Measurements from ENCODE around the gene PXYLP1. TPM values are rescaled to one million over a fixed set of nuclear protein-coding genes. Genes with fewer than 3 reads are reported as not detected.

The PXYLP1 gene
- total RNA-seq, 1 donor from 2014 or later, result 26.1 TPM

DNA sequence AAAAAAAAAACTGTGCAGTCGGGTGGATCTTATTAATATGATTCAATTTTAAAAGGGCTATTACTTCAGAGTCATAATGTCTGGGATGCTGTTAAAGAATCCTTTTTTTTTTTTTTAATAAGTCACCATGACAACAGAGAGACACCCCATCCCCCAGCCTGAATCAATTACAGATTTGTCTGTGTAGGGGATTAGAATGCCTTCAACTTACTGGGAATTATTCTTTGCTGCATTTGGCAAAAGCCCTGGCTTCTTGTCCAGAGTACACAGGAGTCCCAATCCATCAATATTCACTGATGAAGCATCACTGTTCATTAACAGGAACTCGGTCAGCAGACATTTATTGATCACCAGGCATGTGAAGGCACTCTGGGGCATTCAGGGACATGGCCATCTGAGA, 12.7 kb upstream of the PXYLP1 start:
- no peak for DNase-seq (ENCODE audit: extremely low spot score, unreplicated experiment)
- peaks cover 5% of the 10 kb centered on the region for H3K4me1 Mint-ChIP-seq (ENCODE audit: unreplicated experiment)
- H3K27ac Mint-ChIP-seq, result no peak overlapping the region
- no peaks in the 10 kb centered on the region for H3K9me3 Mint-ChIP-seq
- TF ChIP-seq, protein P1, sequence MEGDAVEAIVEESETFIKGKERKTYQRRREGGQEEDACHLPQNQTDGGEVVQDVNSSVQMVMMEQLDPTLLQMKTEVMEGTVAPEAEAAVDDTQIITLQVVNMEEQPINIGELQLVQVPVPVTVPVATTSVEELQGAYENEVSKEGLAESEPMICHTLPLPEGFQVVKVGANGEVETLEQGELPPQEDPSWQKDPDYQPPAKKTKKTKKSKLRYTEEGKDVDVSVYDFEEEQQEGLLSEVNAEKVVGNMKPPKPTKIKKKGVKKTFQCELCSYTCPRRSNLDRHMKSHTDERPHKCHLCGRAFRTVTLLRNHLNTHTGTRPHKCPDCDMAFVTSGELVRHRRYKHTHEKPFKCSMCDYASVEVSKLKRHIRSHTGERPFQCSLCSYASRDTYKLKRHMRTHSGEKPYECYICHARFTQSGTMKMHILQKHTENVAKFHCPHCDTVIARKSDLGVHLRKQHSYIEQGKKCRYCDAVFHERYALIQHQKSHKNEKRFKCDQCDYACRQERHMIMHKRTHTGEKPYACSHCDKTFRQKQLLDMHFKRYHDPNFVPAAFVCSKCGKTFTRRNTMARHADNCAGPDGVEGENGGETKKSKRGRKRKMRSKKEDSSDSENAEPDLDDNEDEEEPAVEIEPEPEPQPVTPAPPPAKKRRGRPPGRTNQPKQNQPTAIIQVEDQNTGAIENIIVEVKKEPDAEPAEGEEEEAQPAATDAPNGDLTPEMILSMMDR (conservative IDR thresholded peaks at IDR 0.05), result no peak
- no peak overlapping the region for H3K4me3 Mint-ChIP-seq
- H3K36me3 Mint-ChIP-seq, result peaks cover 6% of the 10 kb centered on the region
- H3K27me3 Mint-ChIP-seq, result no peaks in the 10 kb centered on the region

GRCh38 chr3:141223673-141224166, 7.9 kb upstream of the PXYLP1 start:
- TF ChIP-seq, protein P1 (conservative IDR thresholded peaks at IDR 0.05), result no peak
- H3K36me3 Mint-ChIP-seq, result peaks cover 9% of the 10 kb centered on the region
- DNase-seq (ENCODE audit: extremely low spot score, unreplicated experiment), result no peak
- peaks cover 2% of the 10 kb centered on the region for H3K27me3 Mint-ChIP-seq
- no peak overlapping the region for H3K4me3 Mint-ChIP-seq
- H3K9me3 Mint-ChIP-seq, result no peaks in the 10 kb centered on the region
- peaks cover 15% of the 10 kb centered on the region for H3K4me1 Mint-ChIP-seq (ENCODE audit: unreplicated experiment)
- H3K27ac Mint-ChIP-seq, result no peak overlapping the region

GRCh38 chr3:141225939-141226338, 5.7 kb upstream of the PXYLP1 start:
- TF ChIP-seq, protein P1 (conservative IDR thresholded peaks at IDR 0.05), result no peak
- Mint-ChIP-seq H3K27ac (no peak overlapping the region), H3K4me3 (no peak overlapping the region), H3K36me3 (peaks cover 9% of the 10 kb centered on the region), H3K4me1 (ENCODE audit: unreplicated experiment) (peaks cover 33% of the 10 kb centered on the region), H3K27me3 (peaks cover 8% of the 10 kb centered on the region), H3K9me3 (no peaks in the 10 kb centered on the region)
- no peak for DNase-seq (ENCODE audit: extremely low spot score, unreplicated experiment)

GRCh38 chr3:141227216-141227615, 4.4 kb upstream of the PXYLP1 start:
- H3K4me1 Mint-ChIP-seq (ENCODE audit: unreplicated experiment), result peaks cover 34% of the 10 kb centered on the region
- peaks cover 9% of the 10 kb centered on the region for H3K36me3 Mint-ChIP-seq
- H3K4me3 Mint-ChIP-seq, result no peak overlapping the region
- peak; percentile 6 for DNase-seq (ENCODE audit: extremely low spot score, unreplicated experiment)
- peaks cover 8% of the 10 kb centered on the region for H3K27me3 Mint-ChIP-seq
- no peak overlapping the region for H3K27ac Mint-ChIP-seq
- H3K9me3 Mint-ChIP-seq, result no peaks in the 10 kb centered on the region
- TF ChIP-seq, protein P1 (conservative IDR thresholded peaks at IDR 0.05), result no peak

DNA sequence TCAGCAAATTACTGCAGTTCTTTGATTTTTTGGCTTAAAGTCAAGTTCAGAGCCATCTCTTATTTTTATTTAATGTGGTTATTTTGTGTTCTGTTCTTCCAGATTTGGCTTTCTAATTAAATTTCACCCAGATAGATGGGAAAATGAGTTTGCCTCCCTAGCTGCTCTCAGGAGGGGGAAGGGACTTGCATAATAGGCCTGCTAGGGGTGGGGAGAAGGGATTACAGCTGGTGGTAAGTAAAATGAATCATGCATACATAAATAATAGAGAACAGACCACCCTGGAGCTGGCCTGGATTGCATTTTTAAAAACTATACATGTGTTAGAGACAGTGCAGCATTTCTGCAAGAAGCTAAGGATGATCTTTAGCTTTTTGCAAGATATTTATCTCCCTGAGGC, 3.9 kb upstream of the PXYLP1 start:
- Mint-ChIP-seq H3K9me3 (no peaks in the 10 kb centered on the region), H3K4me3 (no peak overlapping the region), H3K36me3 (peaks cover 12% of the 10 kb centered on the region), H3K27me3 (peaks cover 12% of the 10 kb centered on the region), H3K4me1 (ENCODE audit: unreplicated experiment) (peaks cover 38% of the 10 kb centered on the region), H3K27ac (no peak overlapping the region)
- no peak for DNase-seq (ENCODE audit: extremely low spot score, unreplicated experiment)
- TF ChIP-seq, protein P1 (conservative IDR thresholded peaks at IDR 0.05), result no peak

- peak; percentile 6 for DNase-seq (ENCODE audit: extremely low spot score, unreplicated experiment)
- H3K27me3 Mint-ChIP-seq, result peaks cover 13% of the 10 kb centered on the region
- H3K9me3 Mint-ChIP-seq, result no peaks in the 10 kb centered on the region
- H3K4me3 Mint-ChIP-seq, result peak overlapping the region; percentile 11
- TF ChIP-seq, protein P1 (conservative IDR thresholded peaks at IDR 0.05), result no peak
- H3K36me3 Mint-ChIP-seq, result peaks cover 10% of the 10 kb centered on the region
- peak overlapping the region; percentile 24 for H3K27ac Mint-ChIP-seq
- peaks cover 40% of the 10 kb centered on the region for H3K4me1 Mint-ChIP-seq (ENCODE audit: unreplicated experiment)
Observed at GRCh38 chr3:141228395-141228794, 3.2 kb upstream of the PXYLP1 start.

Data from type B pancreatic cell (in vitro differentiated cells).